Breast epithelium (tissue), 3 donors: ENCODE results near the gene LRP2.

Source experiments
- POLR2A ChIP-seq: fragments of 450-650 bp; IDR thresholded peaks from one replicate; pipeline ENCODE4 v1.6.1; 2016; ENCODE audit warnings: antibody characterized with exemption, mild to moderate bottlenecking, moderate library complexity
- POLR2AphosphoS5 ChIP-seq, 3 donors: sonication (generic); formaldehyde crosslinking; IDR thresholded peaks; one replicate each; pipeline ENCODE4 v1.6.1; 2017; ENCODE audit warnings: antibody characterized with exemption in 3 of 3
- TF ChIP-seq, protein P1 (sequence below), 3 donors: fragments of 450-650 bp; IDR thresholded peaks; one replicate each; pipeline ENCODE4 v1.5.1; 2016 to 2017; ENCODE audit warnings: antibody characterized with exemption in 3 of 3, mild to moderate bottlenecking in 3 of 3, moderate library complexity in 3 of 3

DNA sequence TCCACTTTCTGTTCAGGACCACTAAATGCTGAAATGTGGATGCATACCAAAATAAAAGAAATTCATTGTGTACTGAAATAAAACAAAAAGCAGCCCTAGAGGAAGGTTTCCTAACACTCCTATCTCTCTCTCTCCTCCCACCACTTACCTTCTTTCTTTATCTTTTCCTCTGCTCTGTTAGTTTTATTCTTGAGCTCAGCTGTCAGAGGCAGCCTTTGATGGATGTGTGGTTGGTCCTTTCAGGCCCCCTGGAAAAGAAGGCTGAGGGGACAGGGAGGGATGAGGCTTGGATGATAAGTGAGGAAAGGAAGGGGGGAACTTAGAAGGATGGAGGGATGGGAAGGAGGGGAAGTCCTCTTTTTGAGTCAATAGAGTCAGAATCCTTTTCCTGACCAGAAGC, 245.3 kb downstream of the LRP2 start:
- TF ChIP-seq, protein P1, sequence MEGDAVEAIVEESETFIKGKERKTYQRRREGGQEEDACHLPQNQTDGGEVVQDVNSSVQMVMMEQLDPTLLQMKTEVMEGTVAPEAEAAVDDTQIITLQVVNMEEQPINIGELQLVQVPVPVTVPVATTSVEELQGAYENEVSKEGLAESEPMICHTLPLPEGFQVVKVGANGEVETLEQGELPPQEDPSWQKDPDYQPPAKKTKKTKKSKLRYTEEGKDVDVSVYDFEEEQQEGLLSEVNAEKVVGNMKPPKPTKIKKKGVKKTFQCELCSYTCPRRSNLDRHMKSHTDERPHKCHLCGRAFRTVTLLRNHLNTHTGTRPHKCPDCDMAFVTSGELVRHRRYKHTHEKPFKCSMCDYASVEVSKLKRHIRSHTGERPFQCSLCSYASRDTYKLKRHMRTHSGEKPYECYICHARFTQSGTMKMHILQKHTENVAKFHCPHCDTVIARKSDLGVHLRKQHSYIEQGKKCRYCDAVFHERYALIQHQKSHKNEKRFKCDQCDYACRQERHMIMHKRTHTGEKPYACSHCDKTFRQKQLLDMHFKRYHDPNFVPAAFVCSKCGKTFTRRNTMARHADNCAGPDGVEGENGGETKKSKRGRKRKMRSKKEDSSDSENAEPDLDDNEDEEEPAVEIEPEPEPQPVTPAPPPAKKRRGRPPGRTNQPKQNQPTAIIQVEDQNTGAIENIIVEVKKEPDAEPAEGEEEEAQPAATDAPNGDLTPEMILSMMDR (IDR thresholded peaks at IDR 0.05): no peak
- TF ChIP-seq POLR2A (no peak), POLR2AphosphoS5 (IDR thresholded peaks at IDR 0.05) (no peak)
